Middle frontal gyrus (tissue), 1 donor: ENCODE results near the gene PDE6B.
A peak's percentile ranks its signal among the peaks of the same experiment; 100 is the strongest.
"Not testable (repeated sequence)": the region's sequence is repeated elsewhere in the genome, so short reads cannot be mapped to it uniquely, and the experiment has no call there.

Experiments used
- DNase-seq: peaks from one replicate; pipeline ENCODE4 v3.0.0-alpha.2; 2015; ENCODE audit warnings: low spot score; ENCODE audit errors: extremely low spot score

Gene PDE6B

GRCh38 chr4:704198-704891 lies 79.0 kb downstream of the PDE6B start:
- DNase-seq = no peak

GRCh38 chr4:704971-705277 lies 79.6 kb downstream of the PDE6B start:
- no peak for DNase-seq

- DNase-seq = peak; percentile 88
These were observed 80.1 kb downstream of the PDE6B start, which contains the start of gene PCGF3 for GRCh38 chr4:705278-706082. Gene PCGF3 (plus strand): TSS chr4:705832. CDS start chr4:733681, 27,849 bp downstream.

DNA sequence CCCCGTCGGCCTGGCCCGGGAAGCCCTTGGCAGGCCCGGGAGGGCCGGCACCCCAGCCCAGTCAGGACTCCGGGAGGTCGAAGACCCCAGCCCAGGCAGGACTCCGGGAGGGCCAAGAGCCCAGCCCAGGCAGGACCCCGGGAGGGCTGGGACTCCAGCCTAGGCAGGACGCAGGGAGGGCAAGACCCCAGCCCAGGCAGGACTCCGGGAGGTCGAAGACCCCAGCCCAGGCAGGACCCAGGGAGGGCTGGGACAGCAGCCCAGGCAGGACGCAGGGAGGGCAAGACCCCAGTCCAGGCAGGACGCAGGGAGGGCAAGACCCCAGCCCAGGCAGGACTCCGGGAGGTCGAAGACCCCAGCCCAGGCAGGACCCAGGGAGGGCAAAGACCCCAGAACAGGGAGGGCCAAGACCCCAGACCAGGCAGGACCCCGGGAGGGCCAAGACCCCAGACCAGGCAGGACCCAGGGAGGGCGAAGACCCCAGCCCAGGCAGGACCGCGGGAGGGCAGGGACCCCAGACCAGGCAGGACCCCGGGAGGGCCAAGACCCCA lies 80.8 kb downstream of the PDE6B start:
- DNase-seq = not testable (repeated sequence)

DNA sequence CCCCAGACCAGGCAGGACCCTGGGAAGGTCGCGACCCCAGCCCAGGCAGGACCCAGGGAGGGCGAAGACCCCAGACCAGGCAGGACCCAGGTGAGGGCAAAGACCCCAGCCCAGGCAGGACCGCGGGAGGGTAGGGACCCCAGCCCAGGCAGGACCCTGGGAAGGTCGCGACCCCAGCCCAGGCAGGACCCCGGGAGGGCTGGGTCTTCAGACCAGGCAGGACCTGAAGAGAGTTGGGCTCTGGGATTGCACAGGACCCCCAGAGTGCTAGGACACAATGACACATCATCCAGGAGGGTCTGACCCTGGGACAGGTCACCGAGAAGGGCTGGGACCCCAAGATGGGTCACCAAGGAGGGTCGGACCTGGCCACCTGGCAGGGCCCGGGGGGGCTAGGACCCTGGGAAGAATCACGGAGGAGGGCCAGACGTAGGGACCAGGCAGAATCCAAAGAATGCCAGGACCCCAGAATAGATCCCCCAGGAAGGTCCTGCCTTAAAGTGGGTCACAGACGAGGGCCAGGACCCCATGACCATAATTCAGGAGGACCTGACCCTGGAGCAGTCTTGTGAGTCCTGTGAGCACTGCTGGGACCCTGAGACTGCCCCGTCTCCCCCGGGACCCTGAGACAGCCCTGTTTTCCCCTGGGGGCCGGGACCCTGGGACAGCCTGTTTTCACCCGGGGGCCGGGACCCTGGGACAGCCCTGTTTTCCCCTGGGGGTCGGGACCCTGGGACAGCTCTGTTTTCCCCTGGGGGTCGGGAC lies 81.6 kb downstream of the PDE6B start:
- no peak for DNase-seq

DNA sequence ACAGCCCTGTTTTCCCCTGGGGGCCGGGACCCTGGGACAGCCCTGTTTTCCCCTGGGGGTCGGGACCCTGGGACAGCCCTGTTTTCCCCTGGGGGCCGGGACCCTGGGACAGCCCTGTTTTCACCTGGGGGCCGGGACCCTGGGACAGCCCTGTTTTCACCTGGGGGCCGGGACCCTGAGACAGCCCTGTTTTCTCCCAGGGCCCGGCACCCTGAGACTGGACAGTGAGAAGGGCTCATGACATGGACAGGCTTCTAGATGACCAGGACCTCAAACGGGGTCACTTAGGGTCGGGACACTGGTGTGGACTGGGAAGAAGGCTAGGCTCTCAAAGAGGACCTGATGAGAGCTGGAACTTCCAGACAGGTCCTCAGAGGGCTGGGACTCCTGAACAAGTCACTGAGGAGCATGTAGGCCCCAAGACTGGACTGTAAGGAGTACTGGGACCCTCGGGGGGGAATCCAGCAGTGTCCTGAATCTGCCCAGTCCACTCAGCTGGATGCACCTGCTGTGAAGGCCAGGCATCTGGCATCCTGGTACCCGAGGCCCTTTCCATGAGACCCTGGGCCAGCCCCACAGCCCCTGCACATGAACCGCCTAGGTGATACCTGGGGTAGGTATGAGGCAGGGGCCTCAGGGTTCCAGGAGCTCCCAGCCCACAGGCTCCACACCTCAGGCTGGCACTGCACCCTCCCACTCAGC lies 82.7 kb downstream of the PDE6B start:
- DNase-seq = no peak

DNA sequence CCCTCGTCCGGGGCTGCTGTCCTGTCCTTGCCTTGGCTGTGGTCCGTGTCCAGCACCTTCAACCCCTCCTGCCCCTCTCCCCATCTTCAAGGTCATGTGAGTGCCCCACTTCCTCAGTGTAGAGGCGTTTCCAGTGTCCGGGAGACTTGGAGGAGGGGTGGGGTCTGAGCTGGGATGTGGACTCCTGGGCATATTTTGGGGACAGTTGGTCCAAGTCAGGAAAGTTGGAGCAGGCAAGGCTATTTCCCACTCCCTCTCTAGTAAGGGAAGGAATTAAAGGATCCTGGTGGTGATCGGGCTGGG lies 83.2 kb downstream of the PDE6B start:
- DNase-seq = no peak

DNA sequence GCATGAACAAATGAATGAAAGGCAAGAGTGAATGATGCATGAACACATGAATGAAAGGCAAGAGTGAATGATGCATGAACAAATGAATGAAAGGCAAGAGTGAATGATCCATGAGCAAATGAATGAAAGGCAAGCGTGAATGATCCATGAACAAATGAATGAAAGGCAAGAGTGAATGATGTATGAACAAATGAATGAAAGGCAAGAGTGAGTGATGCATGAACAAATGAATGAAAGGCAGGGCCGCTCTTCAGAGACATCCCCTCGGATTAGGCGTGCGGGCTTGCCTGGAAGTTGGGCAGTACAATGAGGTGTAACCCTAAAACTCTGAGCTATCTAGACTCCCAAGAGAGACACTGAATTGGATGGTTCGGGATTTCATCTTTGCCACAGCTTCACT lies 84.0 kb downstream of the PDE6B start:
- no peak for DNase-seq

DNA sequence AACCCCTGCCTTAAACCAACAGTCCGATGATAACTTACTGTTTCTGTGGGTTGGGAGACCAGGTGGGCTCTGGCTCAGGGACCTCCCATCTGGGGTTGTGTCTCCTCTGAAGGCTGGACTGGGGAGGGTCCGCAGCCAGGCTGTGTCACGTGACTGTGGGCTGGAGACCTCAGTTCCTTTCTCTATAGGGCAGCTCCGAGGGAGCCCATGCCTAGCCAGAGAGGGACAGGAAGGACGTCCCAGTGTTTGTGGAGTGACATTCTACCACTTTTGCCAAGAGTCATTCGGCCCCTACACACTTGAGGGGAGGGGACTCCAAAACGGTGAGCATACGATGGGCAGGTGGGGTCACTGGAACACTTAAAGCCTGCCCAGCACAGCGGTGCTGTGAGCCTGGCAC lies 84.7 kb downstream of the PDE6B start:
- DNase-seq = no peak

GRCh38 chr4:710916-711315 lies 85.5 kb downstream of the PDE6B start:
- no peak for DNase-seq

- no peak for DNase-seq
These were observed 86.7 kb downstream of the PDE6B start for GRCh38 chr4:712093-712492.

GRCh38 chr4:712916-713632 lies 87.7 kb downstream of the PDE6B start:
- no peak for DNase-seq

DNA sequence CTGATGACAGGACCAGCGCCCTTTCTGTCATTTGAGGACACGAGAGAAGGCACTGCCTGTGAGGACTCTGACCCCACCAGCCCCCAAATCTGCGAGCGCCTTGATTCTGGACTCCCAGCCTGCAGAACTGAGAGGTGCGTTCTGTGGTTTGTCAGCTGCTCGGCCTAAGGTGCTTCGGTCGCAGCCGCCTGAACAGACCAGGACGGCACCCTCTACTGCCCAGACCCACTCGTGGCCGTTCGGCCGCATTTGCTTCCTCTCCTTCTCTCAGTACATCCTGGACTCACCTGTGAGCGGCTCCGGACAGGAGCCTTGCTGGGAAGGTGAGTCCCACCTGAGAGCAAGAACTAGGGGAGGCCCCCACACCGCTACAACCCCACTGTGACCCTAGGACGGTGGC lies 88.7 kb downstream of the PDE6B start:
- no peak for DNase-seq

DNA sequence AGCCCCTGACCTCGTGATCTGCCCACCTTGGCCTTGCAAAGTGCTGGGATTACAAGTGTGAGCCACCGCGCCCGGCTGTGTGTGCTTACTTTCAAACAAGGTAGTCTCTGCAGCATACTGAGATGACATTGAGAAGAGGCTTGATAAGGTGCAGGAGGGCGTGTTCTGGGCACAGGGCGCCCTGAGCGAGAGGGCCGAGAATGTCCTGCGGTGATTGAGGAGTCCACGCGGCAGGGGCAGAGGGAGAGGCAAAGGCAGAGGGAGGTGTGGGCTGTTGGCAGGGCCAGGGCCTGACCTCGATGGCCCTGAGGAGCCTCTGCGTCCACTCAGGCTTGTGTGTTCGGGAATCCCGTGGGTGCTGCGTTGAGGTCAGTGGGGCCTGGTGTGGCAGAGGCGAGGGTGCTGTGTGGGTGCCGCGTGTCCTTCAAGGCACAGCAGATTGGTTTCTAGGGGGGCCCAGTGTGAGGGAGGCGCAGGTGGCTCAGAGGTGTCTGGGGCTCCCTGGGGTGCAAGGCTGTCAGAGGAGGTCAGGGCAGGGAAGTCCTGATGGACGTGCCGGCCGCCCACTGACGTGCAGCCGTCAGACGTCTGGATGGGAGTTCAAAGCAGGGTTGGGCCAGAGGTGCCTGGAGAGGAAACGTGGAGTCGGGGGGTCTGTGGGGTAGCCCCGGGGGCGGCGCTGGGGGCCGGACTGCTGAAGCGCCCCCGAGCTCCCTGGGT lies 92.4 kb downstream of the PDE6B start:
- no peak for DNase-seq

DNA sequence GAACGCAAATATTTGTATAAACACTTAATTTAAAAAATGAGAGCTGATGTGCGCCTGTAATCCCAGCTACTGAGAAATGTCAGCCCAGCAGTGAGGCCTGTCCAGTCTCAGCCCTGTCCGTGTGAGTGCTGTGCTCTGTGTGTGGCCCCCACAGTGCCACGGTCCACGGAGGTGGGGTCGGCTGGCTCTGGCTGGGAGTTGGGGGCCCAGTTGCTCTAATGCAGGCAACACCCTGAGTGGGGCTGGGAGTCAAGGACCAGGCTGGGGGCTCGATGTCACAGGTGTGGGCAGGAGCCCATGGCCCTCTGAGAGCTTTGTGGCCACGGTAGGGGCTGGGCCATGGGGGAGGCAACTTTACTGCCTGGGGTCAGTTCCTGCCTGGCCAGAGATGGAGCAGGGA lies 93.1 kb downstream of the PDE6B start:
- no peak for DNase-seq
